GM12878 (cell line): ENCODE results near the gene ACAP2. TPM values are rescaled to one million over a fixed set of nuclear protein-coding genes. Genes with fewer than 3 reads are reported as not detected.

Experiments used
- ATAC-seq: fragments of 200-7000 bp; cut with Tn5 transposase; 3 replicates; pipeline ENCODE4 v1.9.1; 2020; ENCODE audit warnings: mild to moderate bottlenecking, moderate library complexity
- BruUV-seq: library from RNA; stranded (reverse); fragments of 400-500 nt; replicated peaks from 2 replicates; lab custom pipeline; 2021; lab: Mats Ljungman, UMichigan
- CTCF ChIA-PET: fragments of 300-600 bp; sonication (Branson Sonifier 250); formaldehyde crosslinking; extraction: SDS; loops from one replicate; lab custom pipeline; 2021; ENCODE audit warnings: inconsistent platforms; lab: Yijun Ruan, JAX
- POLR2A ChIA-PET: fragments of 350-600 bp; formaldehyde crosslinking; extraction: SDS; loops from one replicate; lab custom pipeline; 2021; ENCODE audit warnings: inconsistent platforms; lab: Charles Lee
- RAD21 ChIA-PET: fragments of 300-600 bp; sonication (Branson Sonifier 250); formaldehyde crosslinking; loops from one replicate; lab custom pipeline; 2023; ENCODE audit warnings: antibody characterized with exemption; ENCODE audit not compliant: unreplicated experiment; lab: Charles Lee
- SMC1A ChIA-PET: fragments of 300-600 bp; sonication (Branson Sonifier 250); formaldehyde crosslinking; loops from one replicate; lab custom pipeline; 2023; ENCODE audit not compliant: unreplicated experiment, uncharacterized antibody; lab: Charles Lee
- DNase-seq: peaks from one replicate; pipeline ENCODE4 v3.0.0-alpha.2; 2011; ENCODE audit warnings: low read depth, low spot score
- FAIRE-seq: peaks from 3 replicates; lab custom pipeline; 2011; peaks lifted over from hg19 to GRCh38; lab: Jason Lieb, UNC
- H2AFZ ChIP-seq: 2 replicates; pipeline ENCODE4 v1.6.0; 2011; ENCODE audit warnings: low read depth, low read length, control low read depth; ENCODE audit not compliant: control insufficient read depth
- H3K27ac ChIP-seq: 2 replicates; pipeline ENCODE4 v1.5.1; 2011; ENCODE audit warnings: control low read depth; ENCODE audit not compliant: control insufficient read depth, insufficient read depth
- H3K27me3 ChIP-seq, 2 experiments: replicated peaks in 1 of 2; 2 replicates each; pipeline versions ENCODE4 v1.6.0 to v1.6.1; 2011; ENCODE audit warnings: low read length in 1 of 2; ENCODE audit not compliant: control insufficient read depth in 2 of 2, insufficient read depth in 2 of 2
- H3K36me3 ChIP-seq, 2 experiments: 2 replicates each; pipeline ENCODE4 v1.5.1; 2011; ENCODE audit warnings: low read length in 1 of 2; ENCODE audit not compliant: control insufficient read depth in 2 of 2, insufficient read depth in 2 of 2
- H3K4me1 ChIP-seq: 2 replicates; pipeline ENCODE4 v1.6.1; 2011; ENCODE audit warnings: mild to moderate bottlenecking, low read length, moderate library complexity, mixed read lengths; ENCODE audit not compliant: control insufficient read depth, insufficient read depth
- H3K4me2 ChIP-seq: 2 replicates; pipeline ENCODE4 v1.6.0; 2011; ENCODE audit warnings: control low read depth; ENCODE audit not compliant: control insufficient read depth, insufficient read depth
- H3K4me3 ChIP-seq: fragments of 200-600 bp; sonication (generic); 2 replicates; pipeline ENCODE4 v1.5.1; 2016
- H3K79me2 ChIP-seq: 2 replicates; pipeline ENCODE4 v1.6.0; 2011; ENCODE audit warnings: low read length; ENCODE audit not compliant: control insufficient read depth, insufficient read depth
- H3K9ac ChIP-seq: 2 replicates; pipeline ENCODE4 v1.8.0; 2011; ENCODE audit warnings: low read length, control low read depth, mixed read lengths; ENCODE audit not compliant: control insufficient read depth, insufficient read depth
- H3K9me3 ChIP-seq: replicated peaks from 3 replicates; pipeline ENCODE4 v1.5.1; 2011; ENCODE audit warnings: mild to moderate bottlenecking, low read length; ENCODE audit not compliant: control insufficient read depth, insufficient read depth
- H4K20me1 ChIP-seq: 2 replicates; pipeline ENCODE4 v1.6.0; 2011; ENCODE audit not compliant: control insufficient read depth, insufficient read depth
- BCLAF1 ChIP-seq: fragments of 450-650 bp; IDR thresholded peaks from 2 replicates; pipeline ENCODE4 v1.6.1; 2017; ENCODE audit warnings: antibody characterized with exemption, mild to moderate bottlenecking, moderate library complexity
- BMI1 ChIP-seq: fragments of 450-650 bp; IDR thresholded peaks from 2 replicates; pipeline ENCODE4 v1.6.1; 2016; ENCODE audit warnings: mild to moderate bottlenecking, moderate library complexity, borderline replicate concordance
- CEBPZ ChIP-seq: fragments of 150-350 bp; IDR thresholded peaks from 2 replicates; pipeline ENCODE4 v1.6.1; 2016; ENCODE audit warnings: low read depth, low read length
- ESRRA ChIP-seq: IDR thresholded peaks from 2 replicates; pipeline ENCODE4 v1.6.1; 2012; ENCODE audit warnings: mild to moderate bottlenecking, low read length, improper control_type of control experiment
- GABPA ChIP-seq: IDR thresholded peaks from 2 replicates; pipeline ENCODE4 v1.6.1; 2014; ENCODE audit warnings: antibody characterized with exemption, low read depth, mild to moderate bottlenecking, inconsistent platforms
- MTA2 ChIP-seq: fragments of 450-650 bp; IDR thresholded peaks from 2 replicates; pipeline ENCODE4 v1.6.1; 2016; ENCODE audit warnings: low read depth, mild to moderate bottlenecking, moderate library complexity
- NBN ChIP-seq: fragments of 450-650 bp; IDR thresholded peaks from 2 replicates; pipeline ENCODE4 v1.6.1; 2016
- POLR2A ChIP-seq: IDR thresholded peaks from 2 replicates; pipeline ENCODE4 v1.6.1; 2011; ENCODE audit warnings: low read depth, mild to moderate bottlenecking, low read length
- POU2F2 ChIP-seq: IDR thresholded peaks from 3 replicates; pipeline ENCODE4 v1.6.1; 2011; ENCODE audit warnings: low read depth, mild to moderate bottlenecking, low read length, borderline replicate concordance
- SUZ12 ChIP-seq: fragments of 200-600 bp; sonication (generic); IDR thresholded peaks from one replicate; pipeline ENCODE4 v1.6.1; 2018; ENCODE audit warnings: antibody characterized with exemption, mild to moderate bottlenecking; ENCODE audit not compliant: unreplicated experiment
- TBL1XR1 ChIP-seq: IDR thresholded peaks from 2 replicates; pipeline ENCODE4 v1.6.1; 2012; ENCODE audit warnings: low read depth, low read length, improper control_type of control experiment
- ZNF207 ChIP-seq: fragments of 450-650 bp; IDR thresholded peaks from 2 replicates; pipeline ENCODE4 v1.6.1; 2014; ENCODE audit warnings: antibody characterized with exemption, mild to moderate bottlenecking, borderline replicate concordance
- ZNF622 ChIP-seq: fragments of 450-650 bp; IDR thresholded peaks from 2 replicates; pipeline ENCODE4 v1.6.1; 2017; ENCODE audit warnings: mild to moderate bottlenecking, inconsistent platforms
- WGBS: methylation state at CpG from one replicate; pipeline ENCODE4 v1.1.6; 2016; ENCODE audit warnings: low lambda C conversion rate; ENCODE audit not compliant: insufficient replicate concordance, insufficient coverage; ENCODE audit errors: missing lambda C conversion rate; 5-methylcytosine and 5-hydroxymethylcytosine counted together
- in situ Hi-C: fragments of 300-500 bp; cut with MboI; formaldehyde crosslinking; loops from 9 replicates; pipeline ENCODE4 v1.14.3; 2018; ENCODE audit warnings: mixed read lengths
- intact Hi-C: fragments of 100-400 bp; cut with micrococcal nuclease; formaldehyde crosslinking; loops from one replicate; pipeline ENCODE4 v1.14.2; 2022; ENCODE audit not compliant: unreplicated experiment
- polyA plus RNA-seq, 11 experiments: library from polyadenylated mRNA; depleted of rRNA in 4 of 11; unstranded in 6 of 11; stranded (reverse) in 5 of 11; fragments of >200 nt; fragmentation: Nextera tagmentation in 4 of 11; fragmentation: Illumina TruSeq in 1 of 11; extraction: Ambion mirVana in 4 of 11; extraction: Trizol in 1 of 11; gene quantifications; 1 replicate in 1 of 11; 2 replicates in 10 of 11; pipeline versions ENCODE4 v1.2.1 to v1.2.3, GENCODE V29; 2011 to 2016; ENCODE audit warnings: inconsistent platforms in 2 of 11, missing spikeins in 2 of 11, low read depth in 1 of 11
- total RNA-seq, 4 experiments: library from RNA; depleted of rRNA in 3 of 4; stranded (reverse); fragments of >200 nt in 3 of 4; fragmentation: Illumina TruSeq in 1 of 4; extraction: Trizol in 1 of 4; gene quantifications; 2 replicates each; pipeline versions ENCODE4 v1.2.1 to v1.2.3, GENCODE V29; 2013 to 2021

Gene ACAP2
- total and polyA plus RNA-seq, 10 of the 15 experiments (the other 5 are each of a cell fraction or from before 2014, with no cell fraction given): 7.1 to 53.8 (median 35.7) TPM

GRCh38 chr3:195247863-195248189, 195.0 kb downstream of the ACAP2 start (continued):
- TF ChIP-seq BCLAF1 (no peak), SUZ12 (no peak), TBL1XR1 (no peak)
- TF ChIP-seq, all 136 proteins: peak for 0

GRCh38 chr3:195247086-195247862, 195.5 kb downstream of the ACAP2 start:
- Histone ChIP-seq H3K9ac (no peak overlapping the region), H4K20me1 (no peaks in the 10 kb centered on the region), H2AFZ (no peak overlapping the region), H3K27ac (no peak overlapping the region), H3K36me3 (no peaks in the 10 kb centered on the region), H3K4me1 (peaks cover 17% of the 10 kb centered on the region), H3K4me2 (no peak overlapping the region), H3K79me2 (peaks cover 2% of the 10 kb centered on the region; the same call in 1 of the 2 replicates), H3K27me3 (no peaks in the 10 kb centered on the region), H3K4me3 (no peak overlapping the region), H3K9me3 (no peaks in the 10 kb centered on the region)
- in situ Hi-C loops (no loop called here), intact Hi-C loops (no loop called here)
- ATAC-seq: no peak
- FAIRE-seq: no peak
- no peak for DNase-seq
- POLR2A ChIA-PET: interaction anchor here (0.6 kb wide), 1 partner anchor 86 kb away, joined by 3 read pairs; no protein-coding TSS in a partner anchor
- CTCF ChIA-PET: interaction anchor here (0.8 to 1.4 kb wide), 2 partner anchors 97 to 117 kb away, joined by 3 to 4 read pairs; no protein-coding TSS in a partner anchor
- BruUV-seq: no TSS peak
- SMC1A ChIA-PET: interaction anchor here (7.3 kb wide), 1 partner anchor 117 kb away, joined by 70 read pairs; no protein-coding TSS in a partner anchor
- 98% methylated on average over 24 of the region's 24 CpGs for WGBS
- RAD21 ChIA-PET: no interaction called here
- TF ChIP-seq POLR2A (no peak), MTA2 (no peak), NBN (no peak), ESRRA (no peak), TBL1XR1 (no peak), CEBPZ (no peak), BCLAF1 (no peak), ZNF622 (no peak), GABPA (no peak), POU2F2 (no peak), SUZ12 (no peak), ZNF207 (no peak), BMI1 (no peak)
